T-helper 1 cell treated with Interleukin-12 subunit alpha and Interleukin-12 subunit beta and Interleukin-4 antibody, amounts not matched to agents 30 ng/mL and 1 ng/mL, for 36 hours (primary cell): ENCODE results near the gene PIP5K1B. TPM values are rescaled to one million over a fixed set of nuclear protein-coding genes. Genes with fewer than 3 reads are reported as not detected.

Experiments used
- intact Hi-C: fragments of 100-400 bp; cut with micrococcal nuclease; formaldehyde crosslinking; loops from one replicate; pipeline ENCODE4 v1.15.1; 2024
- total RNA-seq: library from RNA; stranded (reverse); gene quantifications from 2 replicates; pipeline ENCODE4 v1.2.3, GENCODE V29; 2022

PIP5K1B gene
- total RNA-seq, 1 donor from 2014 or later = 4.4 TPM

DNA sequence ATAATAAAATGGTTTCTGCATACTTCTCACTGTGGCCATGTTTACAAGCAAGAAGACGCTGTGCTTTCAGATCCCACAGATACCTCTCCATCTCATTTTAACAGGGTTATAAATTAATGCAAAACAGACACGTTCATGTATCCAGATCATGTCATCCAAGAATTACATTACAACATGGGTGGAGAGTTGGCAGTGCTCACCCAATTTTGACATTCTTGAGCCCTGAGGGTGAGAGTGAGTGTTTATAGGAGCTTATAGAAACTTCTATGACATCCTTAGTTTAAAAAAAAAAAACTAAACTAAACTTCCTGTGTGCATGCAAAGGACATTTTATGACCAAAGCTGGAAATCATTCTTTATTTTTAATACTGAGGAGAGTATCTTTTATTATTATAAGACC is 299.8 kb downstream of the PIP5K1B start:
- intact Hi-C loops = loop anchor here (10.0 kb wide), 1 partner anchor 60 kb away; no protein-coding TSS in a partner anchor

DNA sequence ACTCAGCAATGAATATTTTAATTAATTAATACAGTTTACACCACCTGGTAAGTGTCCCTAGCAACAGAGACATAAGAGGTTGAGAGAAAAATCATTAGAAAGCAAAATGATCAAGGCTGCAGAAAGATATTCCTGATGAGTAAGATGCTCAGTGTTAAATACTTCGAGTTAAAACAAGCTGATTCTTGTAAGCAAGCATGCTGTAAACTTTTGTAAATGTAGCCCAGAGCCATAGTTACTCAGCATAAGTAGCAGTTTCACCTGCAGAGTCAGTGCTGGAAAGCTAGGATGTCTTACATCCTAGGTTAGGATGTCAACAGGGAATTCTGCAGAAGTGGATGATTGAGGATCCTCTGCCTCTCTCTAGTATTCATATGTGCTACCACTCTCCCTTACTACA is 304.7 kb downstream of the PIP5K1B start:
- intact Hi-C loops = loop anchor here (10.0 kb wide), 1 partner anchor 55 kb away; no protein-coding TSS in a partner anchor

DNA sequence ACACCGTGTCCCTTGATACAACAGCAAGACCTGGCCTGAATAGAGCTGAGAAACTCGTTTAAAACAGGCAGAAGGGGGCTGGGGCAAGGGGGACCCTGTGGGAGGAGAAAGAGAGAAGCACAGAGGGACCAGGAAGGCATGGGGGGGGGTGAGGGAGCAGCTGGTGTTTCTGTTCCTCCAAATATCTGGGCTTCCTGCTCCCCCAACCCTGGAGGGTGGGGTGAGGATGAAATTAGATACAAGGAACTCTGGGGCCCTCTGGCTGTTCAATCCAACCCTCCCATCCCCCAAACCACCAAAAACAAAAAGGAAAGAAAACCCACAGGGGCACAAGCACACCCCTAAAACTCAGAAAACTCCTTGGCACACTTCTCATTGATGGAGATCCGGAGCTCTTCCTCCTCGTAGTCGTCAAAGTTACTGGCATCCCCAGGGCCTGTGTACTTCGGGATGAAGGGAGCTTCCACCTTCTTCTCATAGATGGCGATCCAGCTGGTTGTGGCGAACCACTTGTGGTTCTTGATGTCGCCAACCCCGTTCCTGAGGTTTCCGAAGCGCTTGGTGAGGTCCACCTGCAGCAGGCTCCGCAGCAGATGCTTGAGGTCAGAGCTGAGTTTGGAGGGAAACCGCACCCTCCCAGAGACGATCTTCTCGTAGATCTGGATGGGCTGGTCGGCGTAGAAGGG is 307.8 kb downstream of the PIP5K1B start:
- intact Hi-C loops = no loop called here

DNA sequence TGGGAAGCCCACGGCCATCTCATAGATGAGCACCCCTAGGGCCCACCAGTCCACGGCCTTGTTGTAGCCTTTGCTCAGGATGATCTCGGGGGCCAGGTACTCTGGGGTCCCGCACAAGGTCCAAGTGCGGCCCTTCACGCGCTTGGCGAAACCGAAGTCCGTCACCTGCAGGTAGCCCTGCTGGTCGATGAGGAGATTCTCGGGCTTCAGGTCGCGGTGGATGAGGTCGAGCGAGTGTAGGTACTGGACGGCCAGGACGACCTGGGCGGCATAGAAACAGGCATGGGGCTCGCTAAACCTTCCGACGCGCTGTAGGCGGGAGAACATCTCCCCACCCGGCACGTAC is 308.3 kb downstream of the PIP5K1B start:
- intact Hi-C loops = no loop called here

DNA sequence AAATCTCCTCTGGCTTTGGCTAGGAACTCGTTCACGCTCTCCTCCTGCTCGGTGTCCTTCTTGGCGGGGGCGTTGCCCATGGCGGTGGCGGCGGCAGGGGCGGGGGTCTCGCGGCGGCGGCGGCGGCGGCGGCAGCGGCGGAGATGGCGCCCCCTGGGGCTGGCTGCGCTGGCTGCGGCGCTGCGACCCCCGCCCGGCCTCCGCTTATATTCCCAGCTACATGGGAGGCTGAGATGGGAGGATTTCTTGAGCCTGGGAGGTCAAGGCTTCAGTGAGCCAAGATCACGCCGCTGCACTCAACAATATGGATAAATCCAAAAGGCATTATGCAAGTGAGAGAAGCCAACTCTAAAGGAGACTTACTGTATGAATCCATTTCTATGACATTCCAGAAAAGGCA is 309.0 kb downstream of the PIP5K1B start, which contains the start of gene PRKACG:
Gene PRKACG, minus strand, starts transcription at position 101 of the 400 bp plus-strand sequence. Its CDS starts 21 bp downstream, at position 80.
- intact Hi-C loops = no loop called here

DNA sequence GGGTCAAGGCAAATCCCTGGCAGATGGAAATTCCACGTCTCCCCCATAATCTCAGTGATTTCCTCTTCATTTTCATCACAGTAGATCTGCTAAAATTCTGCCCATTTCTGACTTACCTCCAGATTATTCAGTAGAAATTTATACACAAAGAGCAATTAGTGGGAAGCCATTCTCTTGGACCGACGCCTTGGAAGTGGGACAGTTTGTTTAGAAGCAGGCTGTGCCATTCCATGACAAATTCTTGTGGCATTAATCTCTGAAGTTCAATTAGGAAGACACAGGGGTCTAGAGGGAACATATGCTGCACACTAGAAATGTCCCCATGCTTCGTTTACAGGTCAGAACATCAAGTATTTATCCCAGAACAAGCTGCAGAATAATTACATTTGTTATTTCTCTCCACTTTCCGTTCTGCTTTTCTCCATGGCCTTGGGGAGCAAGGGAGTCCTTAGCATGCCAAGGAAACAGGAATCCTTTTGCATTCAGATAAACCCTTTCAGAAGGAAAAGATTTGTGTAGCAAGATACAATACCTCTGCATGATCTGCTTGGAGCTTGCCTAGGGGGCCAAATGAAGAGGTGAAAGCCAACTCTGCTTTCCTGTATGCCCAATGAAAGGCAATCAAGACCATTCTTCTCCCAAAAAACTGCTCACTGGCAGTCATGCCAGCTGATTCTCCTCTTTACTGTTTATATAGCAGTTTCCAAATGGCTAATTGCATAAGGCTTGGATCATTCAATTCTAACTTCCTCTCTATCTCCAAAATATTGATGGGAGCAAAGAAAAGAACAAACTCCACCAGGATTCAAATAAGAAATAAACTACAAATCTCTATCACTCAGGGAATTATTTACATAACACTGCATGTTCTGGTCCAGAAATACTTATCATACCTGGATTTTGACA is 311.4 kb downstream of the PIP5K1B start:
- intact Hi-C loops = no loop called here

DNA sequence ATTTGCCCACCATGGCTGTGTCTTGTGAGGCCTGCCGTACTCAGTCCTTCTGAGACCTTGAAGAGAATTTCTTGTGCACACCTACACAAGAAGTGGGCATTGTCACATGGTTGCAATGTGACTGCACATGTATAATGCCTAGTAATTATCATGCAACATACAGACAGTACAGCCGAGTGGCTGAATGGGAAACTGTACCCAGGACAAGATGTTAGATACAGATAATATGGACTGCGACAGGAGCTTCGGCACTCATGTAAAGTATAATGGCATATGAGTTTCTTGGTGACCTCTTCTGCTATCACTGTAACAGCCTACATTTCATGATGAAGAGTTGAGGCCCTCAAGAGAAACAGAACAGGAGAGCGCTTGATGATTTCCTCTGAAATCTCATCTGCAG is 313.7 kb downstream of the PIP5K1B start:
- intact Hi-C loops = loop anchor here (2.0 kb wide), 1 partner anchor 20 kb away; no protein-coding TSS in a partner anchor

DNA sequence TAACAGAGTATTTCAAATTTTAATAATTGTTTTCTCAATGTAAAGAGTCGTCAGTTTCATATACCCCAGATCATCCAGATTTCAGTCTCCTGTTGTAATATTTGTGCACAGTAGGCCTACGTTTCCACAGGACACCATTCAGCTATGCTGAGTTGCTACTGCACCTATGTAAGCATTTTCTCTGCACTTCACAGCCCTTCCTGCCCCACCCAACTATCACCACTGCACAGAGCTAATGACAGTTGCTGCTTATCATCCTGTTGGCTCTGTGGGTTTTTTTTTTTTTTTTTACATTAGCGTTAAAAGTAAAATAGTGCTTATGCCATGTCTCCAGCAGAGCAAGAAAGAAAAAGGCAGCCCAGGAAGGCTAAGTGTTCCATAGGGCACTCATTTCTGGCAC is 314.8 kb downstream of the PIP5K1B start:
- intact Hi-C loops = loop anchor here (1.0 to 10.0 kb wide), 3 partner anchors 8 to 1235 kb away; partner anchors contain the start of gene SMC5

DNA sequence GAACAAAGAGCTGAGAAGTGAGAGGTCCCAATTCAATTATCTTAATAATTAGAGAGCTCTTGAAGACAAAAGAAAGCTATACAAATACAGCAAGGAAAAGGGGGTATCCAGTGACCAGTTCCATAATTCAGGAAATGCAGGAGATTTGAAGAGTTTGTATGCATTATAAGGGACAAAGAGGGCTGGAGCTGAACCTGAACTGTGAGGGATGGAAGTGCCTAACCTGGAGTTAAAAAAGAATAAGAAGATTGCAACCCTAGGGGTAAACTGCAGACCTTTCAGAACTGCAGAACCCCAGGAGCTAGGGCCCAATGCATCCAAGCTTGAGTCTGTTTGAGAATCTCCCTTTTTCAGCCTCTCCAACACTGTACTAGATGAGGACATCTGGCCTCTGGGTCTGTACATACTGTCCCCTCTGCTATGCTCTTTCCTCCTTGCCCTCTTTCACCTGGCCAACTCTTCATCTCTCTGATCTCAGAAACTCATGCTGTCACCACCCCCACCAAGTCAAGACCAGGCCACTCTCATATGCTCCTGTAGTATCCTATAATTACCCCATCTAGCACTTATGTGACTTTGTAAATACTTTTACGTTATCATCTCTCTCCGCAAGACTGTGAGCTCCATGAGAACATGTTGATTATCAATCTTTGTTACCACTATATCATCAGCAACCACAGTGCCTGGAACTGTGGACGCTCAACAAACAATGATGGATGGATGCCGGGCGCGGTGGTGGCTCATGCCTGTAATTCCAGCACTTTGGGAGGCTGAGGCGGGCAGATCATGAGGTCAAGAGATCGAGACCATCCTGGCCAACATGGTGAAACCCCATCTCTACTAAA is 315.5 kb downstream of the PIP5K1B start:
- intact Hi-C loops = loop anchor here (1.0 to 10.0 kb wide), 2 partner anchors 8 to 1234 kb away; partner anchors contain the start of gene SMC5

DNA sequence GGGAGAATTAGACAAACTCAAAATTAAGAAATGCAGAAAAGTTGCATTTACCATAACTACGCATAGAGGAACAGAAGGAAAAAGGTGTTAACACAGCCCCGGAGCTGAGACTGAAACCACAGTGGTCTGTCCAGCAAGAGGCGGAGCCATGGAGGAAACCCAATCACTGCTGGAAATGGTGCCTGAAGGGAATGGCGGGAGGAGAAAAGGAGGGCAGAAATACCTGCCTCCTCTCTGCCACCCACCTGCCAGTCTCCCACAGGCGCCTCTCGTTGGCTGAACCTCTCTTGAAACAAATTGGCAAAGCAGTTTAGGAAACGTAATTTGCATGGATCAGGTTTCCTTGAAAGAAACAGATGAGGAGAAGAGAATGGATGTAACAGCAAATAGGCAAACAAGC is 318.6 kb downstream of the PIP5K1B start:
- intact Hi-C loops = loop anchor here (10.0 kb wide), 1 partner anchor 1231 kb away; the partner anchor contains the start of gene SMC5

DNA sequence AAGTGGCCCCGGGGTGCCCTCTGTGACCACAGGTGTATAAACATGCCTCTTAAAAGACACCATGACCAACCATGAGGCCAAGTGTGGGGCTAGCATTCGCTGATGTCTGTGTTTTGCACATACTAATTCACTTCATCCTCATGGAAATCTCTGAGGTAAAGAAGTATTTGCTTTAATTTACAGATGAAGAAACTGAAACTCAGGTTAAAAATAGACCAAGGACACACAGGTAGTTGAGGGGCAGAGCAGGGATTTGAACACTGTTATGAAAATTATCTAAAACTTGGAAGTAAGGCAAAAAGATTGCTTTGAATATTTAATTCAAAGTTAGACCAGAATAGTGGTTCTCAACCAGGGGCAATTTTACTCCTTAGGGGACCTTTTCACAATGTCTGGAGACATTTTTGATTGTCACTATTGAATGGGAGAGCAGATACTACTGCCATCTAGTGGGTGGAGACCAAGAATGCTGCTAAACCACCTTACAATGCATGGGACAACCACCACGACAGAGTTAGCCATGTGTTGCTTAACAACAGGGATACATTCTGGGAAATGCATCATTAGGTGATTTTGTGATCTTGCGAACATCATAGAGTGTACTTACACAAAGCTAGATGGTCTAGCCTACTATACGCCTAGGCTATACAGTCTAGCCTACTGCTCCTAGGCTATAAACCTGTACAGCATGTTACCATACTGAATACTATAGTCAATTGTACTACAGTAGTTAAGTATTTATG is 322.5 kb downstream of the PIP5K1B start:
- intact Hi-C loops = loop anchor here (1.0 to 10.0 kb wide), 12 partner anchors 7 to 1227 kb away; partner anchors contain the start of genes PIP5K1B and SMC5

DNA sequence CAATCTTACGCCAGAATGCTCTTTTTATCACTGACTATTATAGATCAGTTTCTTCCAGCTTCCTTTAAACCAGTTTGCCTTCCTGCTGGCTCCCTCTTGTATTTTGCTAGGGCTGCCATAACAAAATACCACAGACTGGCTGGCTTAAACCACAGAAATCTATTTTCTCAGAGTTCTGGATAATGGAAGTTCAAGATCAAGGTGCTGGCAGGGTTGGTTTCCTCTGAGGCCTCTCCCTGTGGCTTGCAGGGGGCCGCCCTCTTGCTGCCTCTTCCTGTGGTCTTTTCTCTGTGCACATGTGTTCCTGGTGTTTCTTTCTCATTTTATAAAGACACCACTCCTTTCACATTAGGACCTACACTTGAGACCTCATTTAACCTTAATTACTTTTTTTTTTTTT is 323.7 kb downstream of the PIP5K1B start:
- intact Hi-C loops = loop anchor here (1.0 to 10.0 kb wide), 8 partner anchors 8 to 1226 kb away; partner anchors contain the start of gene SMC5

DNA sequence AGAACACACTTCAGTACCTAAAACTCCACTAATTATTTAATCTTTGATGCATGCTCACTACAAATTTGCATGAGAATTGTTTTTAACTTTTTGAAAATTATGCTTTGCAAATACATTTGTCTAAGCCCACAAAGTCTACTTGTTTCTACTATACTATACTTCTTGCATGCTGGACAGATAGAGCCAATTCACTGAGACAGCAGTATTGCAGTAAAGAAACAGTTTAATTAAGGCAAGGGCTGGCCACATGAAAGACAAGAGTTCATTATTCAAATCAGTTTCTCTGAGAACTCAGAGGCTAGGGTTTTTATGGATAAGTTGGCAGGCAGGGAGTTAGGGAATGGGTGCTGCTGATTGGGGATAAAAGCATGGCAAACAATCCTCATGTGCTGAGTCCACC is 324.5 kb downstream of the PIP5K1B start:
- intact Hi-C loops = loop anchor here (2.0 to 10.0 kb wide), 5 partner anchors 55 to 1225 kb away; partner anchors contain the start of gene SMC5

DNA sequence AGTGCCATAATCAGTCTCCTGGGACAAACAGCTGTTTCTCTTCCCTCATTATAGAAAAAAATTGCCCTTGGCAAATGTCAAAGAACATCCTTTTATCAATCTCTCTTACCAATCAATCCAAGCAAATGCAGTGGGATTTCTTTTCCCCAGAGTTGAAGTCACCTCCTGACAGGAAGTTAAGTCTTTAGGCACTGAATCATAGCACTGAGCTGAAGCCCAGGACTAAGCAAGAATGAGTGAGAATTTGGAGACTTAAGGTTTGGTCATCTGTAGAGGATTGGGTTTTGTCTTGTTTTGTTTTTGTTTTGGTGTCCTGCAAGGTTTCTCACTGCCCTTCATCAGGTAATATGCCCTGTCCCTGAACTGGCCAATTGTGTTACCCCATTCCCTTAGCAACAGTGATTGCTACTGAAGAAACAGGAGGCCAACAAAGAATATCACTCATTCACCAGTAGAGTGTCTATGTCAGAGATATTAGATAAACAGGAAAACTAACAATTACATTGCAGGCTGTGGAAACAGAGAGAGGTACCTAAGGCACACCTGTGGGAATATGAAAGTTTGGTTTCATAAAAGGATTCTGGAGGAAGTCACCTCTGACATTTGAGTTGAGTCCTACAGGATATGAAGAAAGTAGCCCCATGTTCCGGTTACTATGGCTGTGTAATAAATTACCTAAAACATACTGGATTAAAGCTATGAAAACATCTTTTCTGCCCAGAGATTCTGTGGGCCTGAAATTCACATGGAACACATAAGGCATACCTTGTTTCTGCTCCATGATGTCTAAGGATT is 326.0 kb downstream of the PIP5K1B start:
- intact Hi-C loops = no loop called here

DNA sequence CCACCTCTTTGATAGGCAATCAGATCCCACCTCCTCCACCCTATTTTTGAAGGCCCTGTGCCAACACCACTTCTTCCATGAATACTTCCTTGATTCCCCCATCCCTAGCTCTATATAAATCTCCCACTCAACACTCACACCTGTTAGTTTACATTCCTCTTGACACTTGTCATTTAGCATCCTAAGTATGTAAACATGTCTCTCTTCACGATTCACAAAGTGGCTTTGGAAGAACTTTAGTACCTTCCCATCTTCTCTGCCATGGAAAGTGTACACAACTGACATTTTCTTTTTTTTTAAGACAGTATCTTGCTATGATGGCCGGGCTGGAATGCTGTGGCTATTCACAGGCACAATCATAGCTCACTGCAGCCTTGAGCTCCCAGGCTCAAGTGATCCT is 329.0 kb downstream of the PIP5K1B start:
- intact Hi-C loops = no loop called here

DNA sequence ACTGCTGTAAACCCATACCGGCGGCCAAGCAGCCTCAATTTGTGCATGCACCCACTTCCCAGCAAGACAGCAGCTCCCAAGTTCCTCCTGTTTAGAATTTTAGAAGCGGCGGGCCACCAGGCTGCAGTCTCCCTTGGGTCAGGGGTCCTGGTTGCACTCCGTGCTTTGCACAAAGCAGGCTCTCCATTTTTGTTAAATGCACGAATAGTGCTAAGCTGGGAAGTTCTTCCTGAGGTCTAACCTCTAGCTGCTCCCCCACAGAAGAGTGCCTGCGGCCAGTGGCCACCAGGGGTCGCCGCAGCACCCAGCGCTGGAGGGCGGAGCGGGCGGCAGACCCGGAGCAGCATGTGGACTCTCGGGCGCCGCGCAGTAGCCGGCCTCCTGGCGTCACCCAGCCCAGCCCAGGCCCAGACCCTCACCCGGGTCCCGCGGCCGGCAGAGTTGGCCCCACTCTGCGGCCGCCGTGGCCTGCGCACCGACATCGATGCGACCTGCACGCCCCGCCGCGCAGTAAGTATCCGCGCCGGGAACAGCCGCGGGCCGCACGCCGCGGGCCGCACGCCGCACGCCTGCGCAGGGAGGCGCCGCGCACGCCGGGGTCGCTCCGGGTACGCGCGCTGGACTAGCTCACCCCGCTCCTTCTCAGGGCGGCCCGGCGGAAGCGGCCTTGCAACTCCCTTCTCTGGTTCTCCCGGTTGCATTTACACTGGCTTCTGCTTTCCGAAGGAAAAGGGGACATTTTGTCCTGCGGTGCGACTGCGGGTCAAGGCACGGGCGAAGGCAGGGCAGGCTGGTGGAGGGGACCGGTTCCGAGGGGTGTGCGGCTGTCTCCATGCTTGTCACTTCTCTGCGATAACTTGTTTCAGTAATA is 330.6 kb downstream of the PIP5K1B start, which contains the start of gene FXN:
Gene FXN, plus strand, starts transcription at position 315 of the 871 bp plus-strand sequence. Its CDS starts 31 bp downstream, at position 346.
- intact Hi-C loops = loop anchor here (1.0 to 2.0 kb wide), 2 partner anchors 7 to 157 kb away; no protein-coding TSS in a partner anchor

DNA sequence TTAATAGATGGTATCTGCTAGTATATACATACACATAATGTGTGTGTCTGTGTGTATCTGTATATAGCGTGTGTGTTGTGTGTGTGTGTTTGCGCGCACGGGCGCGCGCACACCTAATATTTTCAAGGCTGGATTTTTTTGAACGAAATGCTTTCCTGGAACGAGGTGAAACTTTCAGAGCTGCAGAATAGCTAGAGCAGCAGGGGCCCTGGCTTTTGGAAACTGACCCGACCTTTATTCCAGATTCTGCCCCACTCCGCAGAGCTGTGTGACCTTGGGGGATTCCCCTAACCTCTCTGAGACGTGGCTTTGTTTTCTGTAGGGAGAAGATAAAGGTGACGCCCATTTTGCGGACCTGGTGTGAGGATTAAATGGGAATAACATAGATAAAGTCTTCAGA is 331.3 kb downstream of the PIP5K1B start:
- intact Hi-C loops = loop anchor here (1.0 to 2.0 kb wide), 2 partner anchors 8 to 156 kb away; no protein-coding TSS in a partner anchor

DNA sequence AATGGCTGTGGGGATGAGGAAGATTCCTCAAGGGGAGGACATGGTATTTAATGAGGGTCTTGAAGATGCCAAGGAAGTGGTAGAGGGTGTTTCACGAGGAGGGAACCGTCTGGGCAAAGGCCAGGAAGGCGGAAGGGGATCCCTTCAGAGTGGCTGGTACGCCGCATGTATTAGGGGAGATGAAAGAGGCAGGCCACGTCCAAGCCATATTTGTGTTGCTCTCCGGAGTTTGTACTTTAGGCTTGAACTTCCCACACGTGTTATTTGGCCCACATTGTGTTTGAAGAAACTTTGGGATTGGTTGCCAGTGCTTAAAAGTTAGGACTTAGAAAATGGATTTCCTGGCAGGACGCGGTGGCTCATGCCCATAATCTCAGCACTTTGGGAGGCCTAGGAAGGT is 331.8 kb downstream of the PIP5K1B start:
- intact Hi-C loops = loop anchor here (1.0 to 2.0 kb wide), 2 partner anchors 8 to 156 kb away; no protein-coding TSS in a partner anchor
